HepG2 (cell line): ENCODE results near the gene ZNF584. TPM values are rescaled to one million over a fixed set of nuclear protein-coding genes. Genes with fewer than 3 reads are reported as not detected.

Experiments used
- ATRX ChIP-seq: sonication (generic); formaldehyde crosslinking; IDR thresholded peaks from 2 replicates; pipeline ENCODE4 v1.4.0; 2020; ENCODE audit warnings: missing genetic modification reagents, borderline replicate concordance
- CENPT ChIP-seq: sonication (generic); formaldehyde crosslinking; IDR thresholded peaks from 2 replicates; pipeline ENCODE4 v1.8.0; 2022; ENCODE audit warnings: low read depth, mild to moderate bottlenecking, moderate library complexity, missing genetic modification reagents
- CSRNP1 ChIP-seq: sonication (generic); formaldehyde crosslinking; IDR thresholded peaks from 2 replicates; pipeline ENCODE4 v1.8.1; 2023; ENCODE audit warnings: mild to moderate bottlenecking, missing genetic modification reagents
- FOXC1 ChIP-seq: sonication (generic); formaldehyde crosslinking; IDR thresholded peaks from 2 replicates; pipeline ENCODE4 v1.8.0; 2022; ENCODE audit warnings: mild to moderate bottlenecking, missing genetic modification reagents, borderline replicate concordance
- MIER3 ChIP-seq: IDR thresholded peaks from 2 replicates; pipeline ENCODE4 v1.6.1; 2016; ENCODE audit warnings: missing compliant biosample characterization, borderline replicate concordance
- PHF8 ChIP-seq: sonication (generic); formaldehyde crosslinking; IDR thresholded peaks from 2 replicates; pipeline ENCODE4 v1.5.0; 2020; ENCODE audit warnings: missing genetic modification reagents
- RARA ChIP-seq: IDR thresholded peaks from 2 replicates; pipeline ENCODE4 v1.6.1; 2016; ENCODE audit warnings: missing genetic modification reagents, missing compliant biosample characterization
- SMAD9 ChIP-seq: sonication (generic); formaldehyde crosslinking; IDR thresholded peaks from 2 replicates; pipeline ENCODE4 v1.5.1; 2020; ENCODE audit warnings: mild to moderate bottlenecking, missing genetic modification reagents
- ZGPAT ChIP-seq: IDR thresholded peaks from 2 replicates; pipeline ENCODE4 v1.6.1; 2016; ENCODE audit warnings: mild to moderate bottlenecking
- ZNF281 ChIP-seq: sonication (generic); formaldehyde crosslinking; IDR thresholded peaks from 2 replicates; pipeline ENCODE4 v1.4.0; 2020; ENCODE audit warnings: missing genetic modification reagents, borderline replicate concordance
- ZNF350 ChIP-seq: sonication (generic); formaldehyde crosslinking; IDR thresholded peaks from 2 replicates; pipeline ENCODE4 v1.4.0; 2020; ENCODE audit warnings: mild to moderate bottlenecking, low read depth, missing genetic modification reagents, borderline replicate concordance
- ZNF619 ChIP-seq: sonication (generic); formaldehyde crosslinking; IDR thresholded peaks from 2 replicates; pipeline ENCODE4 v1.4.0; 2020; ENCODE audit warnings: mild to moderate bottlenecking, missing genetic modification reagents
- ZNF720 ChIP-seq: sonication (generic); formaldehyde crosslinking; IDR thresholded peaks from 2 replicates; pipeline ENCODE4 v1.4.0; 2020; ENCODE audit warnings: missing genetic modification reagents
- ZNF766 ChIP-seq: sonication (generic); formaldehyde crosslinking; IDR thresholded peaks from 2 replicates; pipeline ENCODE4 v1.5.0; 2020; ENCODE audit warnings: missing genetic modification reagents, borderline replicate concordance
- polyA plus RNA-seq, 8 experiments: library from polyadenylated mRNA; depleted of rRNA in 3 of 8; stranded (reverse) in 7 of 8; unstranded in 1 of 8; fragments of >200 nt; fragmentation: Illumina TruSeq in 4 of 8; extraction: Trizol in 4 of 8; gene quantifications; 2 replicates each; pipeline versions ENCODE4 v1.2.1 to v1.2.3, GENCODE V29; 2011 to 2016; ENCODE audit warnings: low read depth in 4 of 8, missing spikeins in 1 of 8, mixed read lengths in 1 of 8; ENCODE audit not compliant: insufficient read depth in 1 of 8
- total RNA-seq, 5 experiments: library from RNA; depleted of rRNA; stranded (reverse); fragments of >200 nt; fragmentation: Illumina TruSeq; extraction: Trizol; gene quantifications; 2 replicates each; pipeline ENCODE4 v1.2.3, GENCODE V29; 2016; ENCODE audit warnings: low read depth in 1 of 5
- TF ChIP-seq, protein P1 (sequence below): sonication (generic); formaldehyde crosslinking; IDR thresholded peaks from 2 replicates; pipeline ENCODE4 v1.5.0; 2020; ENCODE audit warnings: mild to moderate bottlenecking, missing genetic modification reagents, moderate library complexity
- TF ChIP-seq, protein P2 (sequence below): IDR thresholded peaks from 2 replicates; pipeline ENCODE4 v1.6.1; 2016; ENCODE audit warnings: low read depth, control low read depth
- TF ChIP-seq, protein P3 (sequence below): IDR thresholded peaks from 2 replicates; pipeline ENCODE4 v1.6.1; 2016

Gene ZNF584
- total and polyA plus RNA-seq, 2 of the 13 experiments (the other 11 are each of a cell fraction or from before 2014, with no cell fraction given): 2.4 to 7.0 TPM

- TF ChIP-seq PHF8 (peak; percentile 86), MIER3 (CRISPR knock-in tag) (no peak; the same call in 1 of the 2 replicates), ZGPAT (CRISPR knock-in tag) (peak; percentile 91), ZNF720 (CRISPR knock-in tag) (no peak), CENPT (CRISPR knock-in tag) (no peak), ZNF619 (CRISPR knock-in tag) (no peak), ZNF766 (CRISPR knock-in tag) (peak; percentile 54; the same call in 1 of the 2 replicates), ZNF281 (CRISPR knock-in tag) (peak; percentile 99), SMAD9 (CRISPR knock-in tag) (no peak), FOXC1 (CRISPR knock-in tag) (peak; percentile 69), ZNF350 (peak; percentile 87), ATRX (CRISPR knock-in tag) (no peak), RARA (CRISPR knock-in tag) (0 out of 2 replicates have a peak, but pooled peaks have one; percentile 24), CSRNP1 (peak; percentile 48)
- TF ChIP-seq, protein P1, sequence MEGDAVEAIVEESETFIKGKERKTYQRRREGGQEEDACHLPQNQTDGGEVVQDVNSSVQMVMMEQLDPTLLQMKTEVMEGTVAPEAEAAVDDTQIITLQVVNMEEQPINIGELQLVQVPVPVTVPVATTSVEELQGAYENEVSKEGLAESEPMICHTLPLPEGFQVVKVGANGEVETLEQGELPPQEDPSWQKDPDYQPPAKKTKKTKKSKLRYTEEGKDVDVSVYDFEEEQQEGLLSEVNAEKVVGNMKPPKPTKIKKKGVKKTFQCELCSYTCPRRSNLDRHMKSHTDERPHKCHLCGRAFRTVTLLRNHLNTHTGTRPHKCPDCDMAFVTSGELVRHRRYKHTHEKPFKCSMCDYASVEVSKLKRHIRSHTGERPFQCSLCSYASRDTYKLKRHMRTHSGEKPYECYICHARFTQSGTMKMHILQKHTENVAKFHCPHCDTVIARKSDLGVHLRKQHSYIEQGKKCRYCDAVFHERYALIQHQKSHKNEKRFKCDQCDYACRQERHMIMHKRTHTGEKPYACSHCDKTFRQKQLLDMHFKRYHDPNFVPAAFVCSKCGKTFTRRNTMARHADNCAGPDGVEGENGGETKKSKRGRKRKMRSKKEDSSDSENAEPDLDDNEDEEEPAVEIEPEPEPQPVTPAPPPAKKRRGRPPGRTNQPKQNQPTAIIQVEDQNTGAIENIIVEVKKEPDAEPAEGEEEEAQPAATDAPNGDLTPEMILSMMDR (CRISPR knock-in tag): no peak
- TF ChIP-seq, protein P2, sequence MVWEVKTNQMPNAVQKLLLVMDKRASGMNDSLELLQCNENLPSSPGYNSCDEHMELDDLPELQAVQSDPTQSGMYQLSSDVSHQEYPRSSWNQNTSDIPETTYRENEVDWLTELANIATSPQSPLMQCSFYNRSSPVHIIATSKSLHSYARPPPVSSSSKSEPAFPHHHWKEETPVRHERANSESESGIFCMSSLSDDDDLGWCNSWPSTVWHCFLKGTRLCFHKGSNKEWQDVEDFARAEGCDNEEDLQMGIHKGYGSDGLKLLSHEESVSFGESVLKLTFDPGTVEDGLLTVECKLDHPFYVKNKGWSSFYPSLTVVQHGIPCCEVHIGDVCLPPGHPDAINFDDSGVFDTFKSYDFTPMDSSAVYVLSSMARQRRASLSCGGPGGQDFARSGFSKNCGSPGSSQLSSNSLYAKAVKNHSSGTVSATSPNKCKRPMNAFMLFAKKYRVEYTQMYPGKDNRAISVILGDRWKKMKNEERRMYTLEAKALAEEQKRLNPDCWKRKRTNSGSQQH: peak; percentile 77; the same call in 1 of the 2 replicates
- TF ChIP-seq, protein P3, sequence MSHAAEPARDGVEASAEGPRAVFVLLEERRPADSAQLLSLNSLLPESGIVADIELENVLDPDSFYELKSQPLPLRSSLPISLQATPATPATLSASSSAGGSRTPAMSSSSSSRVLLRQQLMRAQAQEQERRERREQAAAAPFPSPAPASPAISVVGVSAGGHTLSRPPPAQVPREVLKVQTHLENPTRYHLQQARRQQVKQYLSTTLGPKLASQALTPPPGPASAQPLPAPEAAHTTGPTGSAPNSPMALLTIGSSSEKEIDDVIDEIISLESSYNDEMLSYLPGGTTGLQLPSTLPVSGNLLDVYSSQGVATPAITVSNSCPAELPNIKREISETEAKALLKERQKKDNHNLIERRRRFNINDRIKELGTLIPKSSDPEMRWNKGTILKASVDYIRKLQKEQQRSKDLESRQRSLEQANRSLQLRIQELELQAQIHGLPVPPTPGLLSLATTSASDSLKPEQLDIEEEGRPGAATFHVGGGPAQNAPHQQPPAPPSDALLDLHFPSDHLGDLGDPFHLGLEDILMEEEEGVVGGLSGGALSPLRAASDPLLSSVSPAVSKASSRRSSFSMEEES (CRISPR knock-in tag): peak; percentile 55; the same call in 1 of the 2 replicates
Measured at GRCh38 chr19:58386576-58387337, 21.7 kb upstream of the ZNF584 start, which contains the start of gene RPS5 (continued).
